ENCODE measurements around the gene LRRC74A. TPM values are rescaled to one million over a fixed set of nuclear protein-coding genes. Genes with fewer than 3 reads are reported as not detected.
"Not testable (repeated sequence)": the region's sequence is repeated elsewhere in the genome, so short reads cannot be mapped to it uniquely, and the experiment has no call there.

The LRRC74A gene
- total and polyA plus RNA-seq, 10 donors = 0.03 to 0.43 (median 0.16) TPM; not detected in 5

DNA sequence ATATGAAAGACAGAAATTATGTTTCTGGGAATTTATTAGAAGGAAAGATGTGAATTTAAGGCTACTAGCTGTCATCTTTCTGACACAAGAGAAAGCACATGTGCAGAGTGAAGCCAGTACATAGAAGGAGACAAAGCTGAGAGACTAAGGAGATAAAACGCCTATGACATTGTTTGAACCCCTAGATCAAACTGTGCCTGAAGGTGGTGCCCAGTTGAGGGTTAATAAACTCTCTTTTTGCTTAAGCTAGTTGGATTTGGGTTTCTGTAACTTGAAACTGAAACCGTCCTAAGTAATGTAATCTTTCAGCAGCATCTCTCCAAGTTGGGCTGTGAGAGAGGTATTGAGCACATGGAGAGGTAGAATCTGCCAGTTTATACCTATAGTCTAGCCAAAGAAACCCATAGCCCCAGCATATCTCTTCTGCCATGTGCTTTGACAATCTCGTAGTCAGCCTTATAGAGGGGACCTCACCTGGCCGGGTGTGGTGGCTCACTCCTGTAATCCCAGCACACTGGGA is 84.2 kb downstream of the LRRC74A start:
- peaks cover 9 to 45% (median 27%) of the 10 kb centered on the region in 6 donors for H3K4me1 ChIP-seq
- 68 to 92% (median 89%) methylated on average over 4 of the region's 4 CpGs for WGBS, 5 donors
- intact Hi-C loops (cut with DNase I; ENCODE audit: low total_unique reads) = no loop called here

DNA sequence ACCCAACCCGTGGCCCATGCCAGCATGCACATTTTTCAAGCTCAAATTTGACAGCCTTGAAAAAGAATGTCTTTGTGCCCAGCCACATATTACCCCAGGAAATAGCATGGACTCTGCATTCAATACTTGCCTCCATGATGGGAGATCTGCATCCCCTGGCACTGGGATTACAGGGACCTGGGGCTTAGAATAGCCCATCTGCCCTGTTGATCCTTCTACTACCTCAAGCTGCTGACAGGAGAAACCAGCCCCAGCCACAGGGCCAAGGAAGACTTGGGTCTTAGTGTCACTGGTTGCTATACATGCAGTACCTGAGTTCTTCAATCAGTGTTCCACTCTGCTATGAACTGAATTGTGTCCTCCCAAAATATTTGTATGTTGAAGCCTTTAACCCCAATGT is 85.3 kb downstream of the LRRC74A start:
- DNase-seq = no peak
- H3K4me3 ChIP-seq = no peak overlapping the region
- no peak overlapping the region for H3K27ac ChIP-seq
- TF ChIP-seq, protein P1, sequence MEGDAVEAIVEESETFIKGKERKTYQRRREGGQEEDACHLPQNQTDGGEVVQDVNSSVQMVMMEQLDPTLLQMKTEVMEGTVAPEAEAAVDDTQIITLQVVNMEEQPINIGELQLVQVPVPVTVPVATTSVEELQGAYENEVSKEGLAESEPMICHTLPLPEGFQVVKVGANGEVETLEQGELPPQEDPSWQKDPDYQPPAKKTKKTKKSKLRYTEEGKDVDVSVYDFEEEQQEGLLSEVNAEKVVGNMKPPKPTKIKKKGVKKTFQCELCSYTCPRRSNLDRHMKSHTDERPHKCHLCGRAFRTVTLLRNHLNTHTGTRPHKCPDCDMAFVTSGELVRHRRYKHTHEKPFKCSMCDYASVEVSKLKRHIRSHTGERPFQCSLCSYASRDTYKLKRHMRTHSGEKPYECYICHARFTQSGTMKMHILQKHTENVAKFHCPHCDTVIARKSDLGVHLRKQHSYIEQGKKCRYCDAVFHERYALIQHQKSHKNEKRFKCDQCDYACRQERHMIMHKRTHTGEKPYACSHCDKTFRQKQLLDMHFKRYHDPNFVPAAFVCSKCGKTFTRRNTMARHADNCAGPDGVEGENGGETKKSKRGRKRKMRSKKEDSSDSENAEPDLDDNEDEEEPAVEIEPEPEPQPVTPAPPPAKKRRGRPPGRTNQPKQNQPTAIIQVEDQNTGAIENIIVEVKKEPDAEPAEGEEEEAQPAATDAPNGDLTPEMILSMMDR (IDR thresholded peaks at IDR 0.05 in 8 of 11, conservative IDR thresholded peaks at IDR 0.05 in 3 of 11) = no peak
- TF ChIP-seq POLR2A (IDR thresholded peaks at IDR 0.05) = no peak
- no peak for TF ChIP-seq POLR2AphosphoS5 (IDR thresholded peaks at IDR 0.05)
- no peaks in the 10 kb centered on the region for H3K27me3 ChIP-seq (replicated peaks in 1 of 7)
- peaks cover 8 to 48% (median 27%) of the 10 kb centered on the region in 6 donors for H3K4me1 ChIP-seq
- H3K9me3 ChIP-seq = no peaks in the 10 kb centered on the region
- 44 to 68% (median 58%) methylated on average over 1 of the region's 1 CpG for WGBS, 5 donors
- intact Hi-C loops (cut with DNase I; ENCODE audit: low total_unique reads) = no loop called here
- H3K36me3 ChIP-seq = no peaks in the 10 kb centered on the region

More for the DNA sequence above, 84.2 kb downstream of the LRRC74A start:
- no peak overlapping the region for H3K27ac ChIP-seq
- H3K9me3 ChIP-seq = no peaks in the 10 kb centered on the region
- TF ChIP-seq, protein P1 (IDR thresholded peaks at IDR 0.05 in 8 of 11, conservative IDR thresholded peaks at IDR 0.05 in 3 of 11) = no peak
- no peak for TF ChIP-seq POLR2AphosphoS5 (IDR thresholded peaks at IDR 0.05)
- TF ChIP-seq POLR2A (IDR thresholded peaks at IDR 0.05) = no peak
- no peak overlapping the region for H3K4me3 ChIP-seq
- H3K36me3 ChIP-seq = no peaks in the 10 kb centered on the region
- H3K27me3 ChIP-seq (replicated peaks in 1 of 7) = no peaks in the 10 kb centered on the region
- DNase-seq = no peak

GRCh38 chr14:76914533-76915081 is 88.4 kb downstream of the LRRC74A start:
- 78 to 88% (median 85%) methylated on average over 8 of the region's 8 CpGs for WGBS, 5 donors
- H3K27me3 ChIP-seq (replicated peaks in 1 of 7); DNase-seq; H3K4me3 ChIP-seq; H3K9me3 ChIP-seq; H3K36me3 ChIP-seq: not testable (repeated sequence)
- peak overlapping the region in 1 of 8 donors; percentile 62 for H3K27ac ChIP-seq
- intact Hi-C loops (cut with DNase I; ENCODE audit: low total_unique reads) = loop anchor here (5.0 kb wide), 1 partner anchor 38 kb away; no protein-coding TSS in a partner anchor
- H3K4me1 ChIP-seq = peaks cover 30 to 68% (median 46%) of the 10 kb centered on the region in 6 donors

DNA sequence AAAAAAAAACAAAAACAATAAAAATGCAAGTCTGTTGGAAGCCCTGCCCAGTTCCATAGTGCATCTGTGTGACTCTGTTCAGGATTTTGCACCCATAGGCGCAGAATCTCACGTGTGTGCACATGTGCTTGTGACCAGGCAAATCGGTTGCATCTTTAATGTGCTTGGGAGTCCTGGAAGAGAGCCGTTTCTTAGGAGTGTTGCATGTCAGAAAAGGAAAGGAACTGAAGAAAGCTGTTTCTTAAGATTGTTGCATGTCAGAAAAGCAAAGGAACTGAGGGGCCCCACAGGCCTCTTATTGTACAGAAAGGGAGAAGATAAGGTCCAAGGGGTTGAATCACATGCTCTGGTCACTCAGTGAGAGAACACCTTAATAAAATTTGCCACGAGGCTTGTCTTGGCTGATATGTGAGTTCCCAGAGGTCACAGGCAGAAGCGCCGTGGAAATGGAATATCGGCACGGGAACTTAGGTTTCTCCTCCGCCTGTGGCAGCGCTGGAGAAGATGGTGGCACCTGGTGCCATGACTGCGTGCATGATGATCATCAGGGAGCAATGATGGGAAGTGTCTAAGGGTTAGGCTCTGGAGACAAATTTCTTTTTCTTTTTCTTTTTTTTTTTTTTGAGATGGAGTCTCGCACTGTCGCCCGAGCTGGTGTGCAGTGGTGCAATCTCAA is 90.0 kb downstream of the LRRC74A start:
- 66 to 83% (median 79%) methylated on average over 15 of the region's 15 CpGs for WGBS, 5 donors
- Histone ChIP-seq H3K9me3 (no peaks in the 10 kb centered on the region), H3K4me1 (peaks cover 35 to 81% (median 57%) of the 10 kb centered on the region in 6 donors), H3K4me3 (no peak overlapping the region), H3K27ac (peak overlapping the region in 4 of 8 donors; percentile 2 to 83 (median 53)), H3K36me3 (no peaks in the 10 kb centered on the region), H3K27me3 (replicated peaks in 1 of 7) (peaks cover 0 to 6% (median 0%) of the 10 kb centered on the region in 7 donors)
- DNase-seq = no peak
- intact Hi-C loops (cut with DNase I; ENCODE audit: low total_unique reads) = loop anchor here (5.0 kb wide), 1 partner anchor 36 kb away; no protein-coding TSS in a partner anchor
- TF ChIP-seq POLR2AphosphoS5 (IDR thresholded peaks at IDR 0.05) (no peak), POLR2A (IDR thresholded peaks at IDR 0.05) (no peak)
- TF ChIP-seq, protein P1 (IDR thresholded peaks at IDR 0.05 in 8 of 11, conservative IDR thresholded peaks at IDR 0.05 in 3 of 11) = no peak

Measured in spleen (tissue), 11 donors.